ENCODE results near the gene LY6G6D.

DNA sequence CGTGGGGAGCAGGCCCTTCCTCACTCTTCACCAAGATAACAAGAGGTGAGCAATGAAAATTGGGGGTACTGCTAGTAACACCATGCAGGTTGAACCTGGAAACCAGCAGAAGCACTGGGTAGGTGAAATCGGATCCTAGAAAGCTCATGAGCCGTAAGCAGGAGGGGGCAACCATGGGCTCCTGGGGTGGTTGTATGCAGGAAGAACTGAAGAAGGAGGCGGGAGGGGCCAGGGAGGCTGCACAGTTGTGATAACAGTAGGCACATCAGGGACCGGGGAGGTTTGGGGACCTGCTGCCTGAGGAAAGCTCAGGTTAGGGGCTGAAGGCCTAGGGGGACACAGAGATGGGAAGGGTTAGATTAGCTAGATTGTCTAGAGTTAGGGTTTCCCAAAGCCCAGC is 28.7 kb upstream of the LY6G6D start:
- no peak for TF ChIP-seq CTCF (conservative IDR thresholded peaks at IDR 0.05 in 1 of 2, IDR thresholded peaks at IDR 0.05 in 1 of 2; ENCODE audit: low read depth in 1 of 2, low read length in 2 of 2)
- TF ChIP-seq EZH2 (IDR thresholded peaks at IDR 0.05; ENCODE audit: low read length, missing control alignments) = no peak

All from fibroblast of lung (primary cell).